Measurements from ENCODE around the gene COL20A1.

COL20A1 gene

DNA sequence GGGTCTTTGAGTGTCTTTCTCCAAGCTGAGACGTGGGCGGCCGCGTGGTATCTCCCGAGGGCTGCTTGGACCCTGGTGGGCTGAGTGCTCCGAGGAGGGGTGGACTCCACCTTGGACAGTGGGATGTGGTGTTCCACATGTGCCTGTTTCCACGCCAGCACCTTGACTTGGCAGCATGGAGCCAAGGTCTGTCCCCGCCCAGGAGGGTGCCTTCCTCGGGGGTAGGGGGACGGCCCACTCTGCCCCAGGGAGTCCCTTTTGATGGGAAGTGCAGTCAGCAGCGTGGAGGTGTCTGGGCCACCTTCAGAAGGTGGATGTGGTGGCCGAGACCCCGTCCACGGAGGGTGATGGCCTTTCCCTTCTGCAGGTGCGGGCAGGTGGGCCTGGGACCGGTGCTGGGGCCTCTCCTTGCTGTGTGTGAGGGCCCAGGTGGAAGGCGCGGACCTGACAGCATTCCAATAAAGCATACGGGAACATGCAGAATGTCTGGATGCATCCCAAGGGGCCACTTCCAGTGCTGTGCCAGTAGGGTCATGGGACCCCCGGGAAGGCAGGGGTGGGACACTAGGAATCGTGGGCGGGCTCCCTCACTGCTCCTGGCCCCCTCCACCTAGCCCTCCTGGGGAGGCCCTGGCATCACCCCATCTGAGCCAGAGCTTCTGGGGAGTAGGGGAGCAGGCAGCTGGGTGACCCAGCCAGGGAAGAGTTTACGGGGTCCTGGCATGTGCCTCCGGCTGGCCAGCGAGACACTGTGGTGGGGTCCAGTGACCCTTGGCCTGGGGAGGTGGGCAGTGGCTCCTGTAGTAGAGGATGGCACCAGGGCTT is 3.5 kb upstream of the COL20A1 start:
- H3K9me3 Mint-ChIP-seq (ENCODE audit: low read depth), result no peaks in the 10 kb centered on the region
- no peak overlapping the region for H3K27ac Mint-ChIP-seq
- no peaks in the 10 kb centered on the region for H3K27me3 Mint-ChIP-seq
- no peaks in the 10 kb centered on the region for H3K4me1 Mint-ChIP-seq (ENCODE audit: low read depth)
- no peaks in the 10 kb centered on the region for H3K36me3 Mint-ChIP-seq
- no peak overlapping the region for H3K4me3 Mint-ChIP-seq

DNA sequence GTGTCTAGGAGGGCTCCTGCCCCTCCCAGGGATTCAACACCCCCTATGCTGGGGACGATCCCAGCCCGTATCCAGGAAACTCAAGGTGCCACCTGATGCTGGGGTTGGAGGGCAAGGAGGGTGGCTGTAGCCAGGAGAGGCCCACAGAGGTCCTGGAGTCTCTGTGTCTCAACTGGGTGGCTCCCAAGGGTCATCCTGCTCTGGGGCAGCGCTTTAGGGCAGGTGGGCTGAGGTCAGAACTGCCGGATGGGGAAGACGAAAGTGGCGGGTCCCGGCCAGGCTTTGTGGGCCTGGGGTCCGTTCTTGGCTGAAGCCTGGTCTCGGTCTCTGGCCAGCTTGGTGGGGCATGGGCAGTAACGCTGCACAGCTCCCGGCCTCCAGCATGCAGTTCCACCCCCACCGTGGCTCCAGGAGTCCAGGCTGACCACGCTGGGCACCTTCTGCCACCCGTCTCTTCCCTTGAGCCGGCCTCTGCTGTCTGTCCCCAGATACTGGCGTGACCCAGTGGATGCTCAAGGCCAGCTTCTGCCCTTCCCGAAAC is 2.8 kb upstream of the COL20A1 start:
- Mint-ChIP-seq H3K4me1 (ENCODE audit: low read depth) (peaks cover 1% of the 10 kb centered on the region), H3K9me3 (ENCODE audit: low read depth) (no peaks in the 10 kb centered on the region), H3K27me3 (no peaks in the 10 kb centered on the region), H3K27ac (no peak overlapping the region), H3K36me3 (no peaks in the 10 kb centered on the region), H3K4me3 (no peak overlapping the region)

GRCh38 chr20:63290677-63291472 is 2.1 kb upstream of the COL20A1 start:
- H3K27me3 Mint-ChIP-seq, result no peaks in the 10 kb centered on the region
- H3K4me3 Mint-ChIP-seq, result no peak overlapping the region

DNA sequence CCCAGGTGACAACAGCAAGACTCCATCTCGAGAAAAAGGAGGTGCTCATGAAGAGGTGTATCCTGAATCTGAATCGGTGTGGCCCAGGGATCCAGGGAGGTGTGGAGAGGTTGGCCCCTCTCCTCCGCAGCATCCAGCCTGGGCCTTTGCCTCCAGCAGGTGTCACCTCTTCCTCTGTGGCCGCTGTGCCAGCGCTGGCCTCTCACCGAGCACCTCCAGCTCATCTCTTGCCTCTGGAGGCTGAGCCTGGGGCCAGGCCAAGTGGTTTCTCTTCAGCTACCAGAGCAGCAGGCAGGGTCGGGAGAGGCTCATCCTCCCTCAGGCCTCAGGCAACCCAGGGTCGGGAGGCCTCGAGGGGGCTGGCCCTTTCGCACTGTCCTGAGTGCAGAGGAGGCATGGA is 1.2 kb upstream of the COL20A1 start:
- no peaks in the 10 kb centered on the region for H3K36me3 Mint-ChIP-seq
- no peak overlapping the region for H3K27ac Mint-ChIP-seq
- no peaks in the 10 kb centered on the region for H3K9me3 Mint-ChIP-seq (ENCODE audit: low read depth)
- H3K4me1 Mint-ChIP-seq (ENCODE audit: low read depth), result peaks cover 4% of the 10 kb centered on the region
- no peaks in the 10 kb centered on the region for H3K27me3 Mint-ChIP-seq
- H3K4me3 Mint-ChIP-seq, result no peak overlapping the region

More at GRCh38 chr20:63290677-63291472, 2.1 kb upstream of the COL20A1 start:
- Mint-ChIP-seq H3K36me3 (no peaks in the 10 kb centered on the region), H3K9me3 (ENCODE audit: low read depth) (no peaks in the 10 kb centered on the region), H3K4me1 (ENCODE audit: low read depth) (peaks cover 4% of the 10 kb centered on the region), H3K27ac (no peak overlapping the region)

- no peak overlapping the region for H3K4me3 Mint-ChIP-seq
- no peaks in the 10 kb centered on the region for H3K36me3 Mint-ChIP-seq
- H3K4me1 Mint-ChIP-seq (ENCODE audit: low read depth), result peaks cover 4% of the 10 kb centered on the region
- H3K27me3 Mint-ChIP-seq, result no peaks in the 10 kb centered on the region
- no peak overlapping the region for H3K27ac Mint-ChIP-seq
- H3K9me3 Mint-ChIP-seq (ENCODE audit: low read depth), result no peaks in the 10 kb centered on the region
Observed at GRCh38 chr20:63292292-63292701, 689 bp upstream of the COL20A1 start.

GRCh38 chr20:63293456-63293855 is 470 bp downstream of the COL20A1 start:
- no peak overlapping the region for H3K27ac Mint-ChIP-seq
- H3K36me3 Mint-ChIP-seq, result no peaks in the 10 kb centered on the region
- H3K9me3 Mint-ChIP-seq (ENCODE audit: low read depth), result no peaks in the 10 kb centered on the region

GRCh38 chr20:63293871-63294535 is 1.0 kb downstream of the COL20A1 start:
- H3K36me3 Mint-ChIP-seq, result no peaks in the 10 kb centered on the region
- H3K9me3 Mint-ChIP-seq (ENCODE audit: low read depth), result no peaks in the 10 kb centered on the region
- H3K4me3 Mint-ChIP-seq, result no peak overlapping the region
- H3K4me1 Mint-ChIP-seq (ENCODE audit: low read depth), result peaks cover 4% of the 10 kb centered on the region
- peaks cover under 1% of the 10 kb centered on the region for H3K27me3 Mint-ChIP-seq
- H3K27ac Mint-ChIP-seq, result no peak overlapping the region

More at GRCh38 chr20:63293456-63293855, 470 bp downstream of the COL20A1 start:
- Mint-ChIP-seq H3K27me3 (no peaks in the 10 kb centered on the region), H3K4me1 (ENCODE audit: low read depth) (peaks cover 4% of the 10 kb centered on the region), H3K4me3 (no peak overlapping the region)

GRCh38 chr20:63294536-63294900 is 1.5 kb downstream of the COL20A1 start:
- Mint-ChIP-seq H3K4me3 (no peak overlapping the region), H3K9me3 (ENCODE audit: low read depth) (no peaks in the 10 kb centered on the region), H3K36me3 (no peaks in the 10 kb centered on the region), H3K4me1 (ENCODE audit: low read depth) (peaks cover 4% of the 10 kb centered on the region), H3K27ac (no peak overlapping the region), H3K27me3 (peaks cover 5% of the 10 kb centered on the region)

DNA sequence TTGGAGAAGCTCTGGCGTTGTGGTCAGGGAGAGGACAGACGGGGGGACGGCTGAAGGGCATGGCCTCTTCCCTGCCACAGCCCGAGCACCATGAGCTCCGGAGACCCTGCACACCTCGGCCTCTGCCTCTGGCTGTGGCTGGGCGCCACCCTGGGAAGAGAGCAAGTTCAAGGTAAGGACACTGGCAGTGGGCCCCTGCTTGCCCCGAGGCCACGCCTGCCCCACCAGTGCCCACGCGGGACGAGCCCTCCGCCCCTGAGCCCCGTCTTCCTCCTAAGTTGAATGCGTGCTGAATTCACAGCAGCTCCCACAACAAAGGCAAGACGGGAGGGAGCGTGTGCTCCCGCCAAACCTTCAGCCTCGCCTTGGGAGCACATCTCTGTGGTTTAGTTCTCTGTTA is 2.0 kb downstream of the COL20A1 start:
- no peaks in the 10 kb centered on the region for H3K36me3 Mint-ChIP-seq
- H3K4me1 Mint-ChIP-seq (ENCODE audit: low read depth), result peaks cover 4% of the 10 kb centered on the region
- H3K4me3 Mint-ChIP-seq, result no peak overlapping the region
- H3K9me3 Mint-ChIP-seq (ENCODE audit: low read depth), result no peaks in the 10 kb centered on the region
- peaks cover 5% of the 10 kb centered on the region for H3K27me3 Mint-ChIP-seq
- no peak overlapping the region for H3K27ac Mint-ChIP-seq

DNA sequence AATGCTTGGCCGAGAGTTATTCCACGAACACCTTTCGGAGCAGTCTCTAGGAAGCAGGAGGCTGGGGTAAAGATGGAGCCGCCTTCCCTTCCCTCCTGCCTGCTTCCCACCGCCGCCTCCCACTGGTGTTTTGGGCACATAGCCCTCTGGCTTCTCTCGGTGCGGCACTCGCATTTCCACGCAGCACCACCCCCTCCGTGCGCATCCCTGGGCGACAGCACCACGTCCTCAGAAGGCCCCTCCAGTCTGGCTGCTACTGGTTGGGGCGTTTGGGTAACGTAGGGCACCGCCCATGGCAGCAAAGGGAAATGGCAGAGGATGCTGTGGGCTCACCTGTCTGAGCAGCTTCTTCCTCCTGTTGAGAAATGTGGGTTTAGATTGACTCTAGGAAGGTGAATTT is 2.4 kb downstream of the COL20A1 start:
- H3K9me3 Mint-ChIP-seq (ENCODE audit: low read depth), result no peaks in the 10 kb centered on the region
- H3K27me3 Mint-ChIP-seq, result peaks cover 5% of the 10 kb centered on the region
- no peak overlapping the region for H3K27ac Mint-ChIP-seq
- H3K4me3 Mint-ChIP-seq, result no peak overlapping the region
- H3K36me3 Mint-ChIP-seq, result no peaks in the 10 kb centered on the region
- peaks cover 4% of the 10 kb centered on the region for H3K4me1 Mint-ChIP-seq (ENCODE audit: low read depth)

GRCh38 chr20:63295846-63296245 is 2.9 kb downstream of the COL20A1 start:
- H3K27ac Mint-ChIP-seq, result no peak overlapping the region
- H3K4me3 Mint-ChIP-seq, result no peak overlapping the region
- peaks cover 5% of the 10 kb centered on the region for H3K27me3 Mint-ChIP-seq
- no peaks in the 10 kb centered on the region for H3K36me3 Mint-ChIP-seq
- H3K4me1 Mint-ChIP-seq (ENCODE audit: low read depth), result peaks cover 4% of the 10 kb centered on the region
- no peaks in the 10 kb centered on the region for H3K9me3 Mint-ChIP-seq (ENCODE audit: low read depth)

- Mint-ChIP-seq H3K27ac (no peak overlapping the region), H3K9me3 (ENCODE audit: low read depth) (peaks cover 4% of the 10 kb centered on the region), H3K36me3 (no peaks in the 10 kb centered on the region), H3K4me1 (ENCODE audit: low read depth) (peaks cover 4% of the 10 kb centered on the region), H3K4me3 (no peak overlapping the region), H3K27me3 (peaks cover 8% of the 10 kb centered on the region)
Observed at GRCh38 chr20:63296531-63297299, 3.7 kb downstream of the COL20A1 start.

DNA sequence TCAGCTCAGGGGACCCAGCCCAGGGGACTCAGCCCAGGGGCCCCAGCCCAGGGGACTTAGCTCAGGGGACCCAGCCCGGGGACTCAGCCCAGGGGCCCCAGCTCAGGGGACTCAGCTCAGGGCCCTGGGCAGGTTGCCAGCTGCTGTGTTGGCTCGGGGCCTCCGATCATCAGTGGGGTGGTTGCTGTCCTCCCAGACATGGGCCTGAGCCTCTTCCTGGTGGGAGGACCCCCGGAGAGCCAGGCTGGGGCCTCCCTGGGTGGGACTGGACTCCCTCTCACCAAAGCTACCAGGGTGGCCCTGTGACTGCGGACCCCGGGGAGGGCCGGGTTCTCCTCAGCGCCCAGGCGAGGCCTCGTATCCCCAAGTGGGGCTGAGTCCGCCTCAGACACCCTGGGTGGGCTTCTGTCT is 4.4 kb downstream of the COL20A1 start:
- Mint-ChIP-seq H3K4me1 (ENCODE audit: low read depth) (peaks cover 4% of the 10 kb centered on the region), H3K27me3 (peaks cover 8% of the 10 kb centered on the region), H3K9me3 (ENCODE audit: low read depth) (peaks cover 7% of the 10 kb centered on the region), H3K36me3 (no peaks in the 10 kb centered on the region), H3K27ac (no peak overlapping the region), H3K4me3 (no peak overlapping the region)

GRCh38 chr20:63297796-63298572 is 5.0 kb downstream of the COL20A1 start:
- Mint-ChIP-seq H3K36me3 (peaks cover 3% of the 10 kb centered on the region), H3K4me1 (ENCODE audit: low read depth) (peaks cover 4% of the 10 kb centered on the region), H3K27me3 (peaks cover 12% of the 10 kb centered on the region), H3K9me3 (ENCODE audit: low read depth) (peaks cover 11% of the 10 kb centered on the region), H3K27ac (no peak overlapping the region), H3K4me3 (no peak overlapping the region)

Data from activated naive CD8-positive, alpha-beta T cell (primary cell).